ENCODE measurements around the gene SLC25A24. TPM values are rescaled to one million over a fixed set of nuclear protein-coding genes. Genes with fewer than 3 reads are reported as not detected.
"Not testable (repeated sequence)": the region's sequence is repeated elsewhere in the genome, so short reads cannot be mapped to it uniquely, and the experiment has no call there.

Gene SLC25A24
- total RNA-seq, 4 donors from 2014 or later: 25.2 to 40.1 (median 29.1) TPM

- ATAC-seq: no peak
- H3K4me3 ChIP-seq: no peak overlapping the region
- H3K36me3 ChIP-seq: peaks cover 5 to 86% of the 10 kb centered on the region in 2 donors
- H3K9me3 ChIP-seq: no peaks in the 10 kb centered on the region
- no peak overlapping the region for H3K27ac ChIP-seq
- no peaks in the 10 kb centered on the region for H3K27me3 ChIP-seq
- no peak for TF ChIP-seq POLR2AphosphoS5 (IDR thresholded peaks at IDR 0.05)
- WGBS, 2 donors (ENCODE audit: low coverage in 1 of 2): 78 to 96% methylated on average over 4 of the region's 4 CpGs
- H3K4me1 ChIP-seq: peaks cover 0 to 10% (median 0%) of the 10 kb centered on the region in 3 donors
These were observed 45.8 kb downstream of the SLC25A24 start for GRCh38 chr1:108154314-108154713.

GRCh38 chr1:108152782-108153222 lies 47.3 kb downstream of the SLC25A24 start:
- Histone ChIP-seq H3K9me3 (no peaks in the 10 kb centered on the region), H3K27ac (no peak overlapping the region), H3K4me1 (peaks cover 0 to 10% (median 0%) of the 10 kb centered on the region in 3 donors), H3K36me3 (peaks cover 7 to 95% of the 10 kb centered on the region in 2 donors), H3K27me3 (no peaks in the 10 kb centered on the region), H3K4me3 (no peak overlapping the region)
- no peak for TF ChIP-seq EP300 (IDR thresholded peaks at IDR 0.05)
- no peak for TF ChIP-seq POLR2A (IDR thresholded peaks at IDR 0.05)
- TF ChIP-seq CTCF (IDR thresholded peaks at IDR 0.05): no peak
- no peak for TF ChIP-seq POLR2AphosphoS5 (IDR thresholded peaks at IDR 0.05)
- WGBS, 2 donors (ENCODE audit: low coverage in 1 of 2): 83% methylated on average over 1 of the region's 1 CpG
- ATAC-seq: no peak

- Histone ChIP-seq H3K4me1 (peaks cover 0 to 10% (median 0%) of the 10 kb centered on the region in 3 donors), H3K27ac (no peak overlapping the region), H3K4me3 (no peak overlapping the region), H3K27me3 (no peaks in the 10 kb centered on the region), H3K36me3 (peaks cover 10 to 98% of the 10 kb centered on the region in 2 donors), H3K9me3 (no peaks in the 10 kb centered on the region)
- no peak for ATAC-seq
- 100% methylated on average over 1 of the region's 1 CpG for WGBS, 2 donors (ENCODE audit: low coverage in 1 of 2)
- TF ChIP-seq EP300 (IDR thresholded peaks at IDR 0.05): no peak
- no peak for TF ChIP-seq POLR2AphosphoS5 (IDR thresholded peaks at IDR 0.05)
- no peak for TF ChIP-seq POLR2A (IDR thresholded peaks at IDR 0.05)
- TF ChIP-seq CTCF (IDR thresholded peaks at IDR 0.05): no peak
These were observed 48.6 kb downstream of the SLC25A24 start for GRCh38 chr1:108151548-108151947.

GRCh38 chr1:108149796-108150467 lies 50.2 kb downstream of the SLC25A24 start:
- no peak overlapping the region for H3K27ac ChIP-seq
- 28 to 35% methylated on average over 3 of the region's 3 CpGs for WGBS, 2 donors (ENCODE audit: low coverage in 1 of 2)
- H3K27me3 ChIP-seq: no peaks in the 10 kb centered on the region
- ATAC-seq: no peak
- TF ChIP-seq EP300 (IDR thresholded peaks at IDR 0.05) (no peak), POLR2AphosphoS5 (IDR thresholded peaks at IDR 0.05) (no peak), CTCF (IDR thresholded peaks at IDR 0.05) (no peak), POLR2A (IDR thresholded peaks at IDR 0.05) (no peak)
- peaks cover 0 to 10% (median 0%) of the 10 kb centered on the region in 3 donors for H3K4me1 ChIP-seq
- no peak overlapping the region for H3K4me3 ChIP-seq
- H3K36me3 ChIP-seq: peaks cover 10 to 95% of the 10 kb centered on the region in 2 donors
- no peaks in the 10 kb centered on the region for H3K9me3 ChIP-seq

GRCh38 chr1:108144569-108144968 lies 55.6 kb downstream of the SLC25A24 start:
- H3K4me1 ChIP-seq, ATAC-seq, H3K4me3 ChIP-seq, H3K9me3 ChIP-seq, H3K27ac ChIP-seq, H3K27me3 ChIP-seq: not testable (repeated sequence)
- peaks cover 5 to 71% of the 10 kb centered on the region in 2 donors for H3K36me3 ChIP-seq
- 92% methylated on average over 1 of the region's 1 CpG for WGBS, 2 donors (ENCODE audit: low coverage in 1 of 2)

GRCh38 chr1:108142773-108143394 lies 57.3 kb downstream of the SLC25A24 start:
- no peak for ATAC-seq
- WGBS, 2 donors (ENCODE audit: low coverage in 1 of 2): 71 to 80% methylated on average over 6 of the region's 6 CpGs
- H3K27ac ChIP-seq: no peak overlapping the region

More at GRCh38 chr1:108142773-108143394, 57.3 kb downstream of the SLC25A24 start:
- peaks cover 7 to 71% of the 10 kb centered on the region in 2 donors for H3K36me3 ChIP-seq
- no peak overlapping the region for H3K4me3 ChIP-seq
- TF ChIP-seq POLR2AphosphoS5 (IDR thresholded peaks at IDR 0.05) (no peak), POLR2A (IDR thresholded peaks at IDR 0.05) (no peak), CTCF (IDR thresholded peaks at IDR 0.05) (no peak), EP300 (IDR thresholded peaks at IDR 0.05) (no peak)
- H3K27me3 ChIP-seq: no peaks in the 10 kb centered on the region
- H3K9me3 ChIP-seq: no peaks in the 10 kb centered on the region
- H3K4me1 ChIP-seq: no peaks in the 10 kb centered on the region
